GM10266 (cell line): ENCODE results near the gene ATP1A1.

ENCODE experiments used
- DNase-seq: peaks from one replicate; pipeline ENCODE4 v3.0.0; 2012; ENCODE audit errors: extremely low spot score
- CTCF ChIP-seq: IDR thresholded peaks from 2 replicates; pipeline ENCODE4 v1.5.1; 2012; ENCODE audit warnings: mild to moderate bottlenecking, low read depth; ENCODE audit not compliant: control insufficient read depth, insufficient read depth; ENCODE audit errors: missing control alignments

The ATP1A1 gene

DNA sequence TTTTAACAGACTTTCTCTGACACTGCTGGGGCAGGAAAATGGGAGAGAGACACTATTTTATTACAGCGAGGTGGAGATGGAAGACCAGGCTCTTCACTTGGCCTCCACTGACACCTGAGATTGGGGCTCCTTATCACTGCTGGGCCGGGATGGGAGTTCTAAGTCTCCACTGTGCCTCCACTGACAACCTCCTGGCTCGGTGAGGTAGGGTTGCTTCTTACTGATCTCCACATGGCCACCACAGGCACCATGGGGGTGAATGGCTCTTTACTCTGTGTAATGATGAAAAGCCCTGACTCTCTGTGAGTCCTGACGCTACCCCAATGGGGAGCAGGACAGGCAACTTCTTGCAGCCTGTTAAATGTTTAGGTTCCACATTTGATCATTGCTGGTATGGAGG, 67.7 kb downstream of the ATP1A1 start:
- no peak for TF ChIP-seq CTCF
- no peak for DNase-seq

GRCh38 chr1:116445534-116445933, 72.5 kb downstream of the ATP1A1 start:
- no peak for DNase-seq
- TF ChIP-seq CTCF = no peak

DNA sequence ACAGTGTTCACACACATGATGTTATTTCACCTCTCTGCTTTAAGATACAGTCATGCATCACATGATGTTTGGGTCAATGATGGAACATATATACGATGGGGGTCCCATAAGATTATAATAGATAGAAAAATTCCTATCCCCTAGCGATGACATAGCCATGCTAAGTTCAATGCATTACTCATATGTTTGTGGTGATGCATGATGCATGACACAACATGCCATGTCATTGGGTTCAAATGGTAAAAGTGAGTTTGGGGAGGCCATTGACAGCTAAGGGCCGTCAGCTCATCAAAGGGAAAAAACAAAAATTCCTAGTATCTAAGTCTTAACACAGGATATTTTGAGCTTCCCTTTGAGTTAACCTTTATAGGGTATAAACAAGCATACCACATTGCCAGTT, 73.6 kb downstream of the ATP1A1 start:
- TF ChIP-seq CTCF = no peak
- DNase-seq = no peak

GRCh38 chr1:116448785-116449385, 75.8 kb downstream of the ATP1A1 start:
- DNase-seq = no peak
- TF ChIP-seq CTCF = no peak

- TF ChIP-seq CTCF = no peak
- no peak for DNase-seq
These were observed 76.5 kb downstream of the ATP1A1 start for GRCh38 chr1:116449578-116449977.

- DNase-seq = no peak
- no peak for TF ChIP-seq CTCF
These were observed 78.7 kb downstream of the ATP1A1 start for GRCh38 chr1:116451702-116452101.

DNA sequence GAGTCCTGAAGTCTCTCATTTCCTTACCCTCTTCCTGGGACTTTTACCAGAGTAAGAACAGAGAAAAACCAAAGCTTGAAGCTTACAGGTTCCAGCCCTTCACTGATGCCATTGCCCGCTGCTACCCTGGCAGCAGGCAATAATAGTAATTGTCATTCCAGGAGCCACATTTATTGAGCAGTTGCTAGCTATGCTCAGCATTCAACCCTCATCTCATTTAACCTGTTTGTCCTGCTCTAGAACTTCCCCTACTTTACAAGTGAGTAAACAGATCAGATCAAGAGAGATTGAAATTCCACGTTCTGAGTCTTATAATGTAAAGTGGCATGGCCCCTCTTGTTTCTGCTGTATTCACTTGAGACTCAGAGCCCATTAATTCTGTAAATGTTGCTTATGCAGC, 80.4 kb downstream of the ATP1A1 start:
- no peak for DNase-seq
- TF ChIP-seq CTCF = no peak
